Glomerular visceral epithelial cell (primary cell): ENCODE results near the gene CRADD.
A peak's percentile ranks its signal among the peaks of the same experiment; 100 is the strongest.

ENCODE experiments used
- DNase-seq: peaks from one replicate; pipeline ENCODE4 v3.0.0-alpha.2; 2016; ENCODE audit errors: extremely low spot score

CRADD gene

DNA sequence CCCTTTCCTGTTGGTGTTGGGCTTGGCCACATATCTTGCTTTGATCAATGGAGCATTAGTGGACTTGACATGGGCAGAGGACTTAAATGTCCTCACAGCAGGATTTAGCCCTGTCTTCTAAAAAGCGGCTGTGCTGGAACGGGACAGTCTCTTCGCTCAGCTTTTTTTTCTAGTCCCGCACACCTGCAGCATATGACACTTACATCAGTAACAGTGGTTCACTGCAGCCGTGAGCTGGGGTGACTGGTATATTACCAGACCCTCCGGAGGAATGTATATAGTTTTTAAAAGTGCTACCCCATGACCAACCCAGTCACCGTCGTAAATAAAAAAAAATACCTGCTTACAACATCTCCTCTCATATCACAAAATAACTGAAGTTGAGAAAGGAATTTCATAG lies 164.5 kb downstream of the CRADD start:
- no peak for DNase-seq

DNA sequence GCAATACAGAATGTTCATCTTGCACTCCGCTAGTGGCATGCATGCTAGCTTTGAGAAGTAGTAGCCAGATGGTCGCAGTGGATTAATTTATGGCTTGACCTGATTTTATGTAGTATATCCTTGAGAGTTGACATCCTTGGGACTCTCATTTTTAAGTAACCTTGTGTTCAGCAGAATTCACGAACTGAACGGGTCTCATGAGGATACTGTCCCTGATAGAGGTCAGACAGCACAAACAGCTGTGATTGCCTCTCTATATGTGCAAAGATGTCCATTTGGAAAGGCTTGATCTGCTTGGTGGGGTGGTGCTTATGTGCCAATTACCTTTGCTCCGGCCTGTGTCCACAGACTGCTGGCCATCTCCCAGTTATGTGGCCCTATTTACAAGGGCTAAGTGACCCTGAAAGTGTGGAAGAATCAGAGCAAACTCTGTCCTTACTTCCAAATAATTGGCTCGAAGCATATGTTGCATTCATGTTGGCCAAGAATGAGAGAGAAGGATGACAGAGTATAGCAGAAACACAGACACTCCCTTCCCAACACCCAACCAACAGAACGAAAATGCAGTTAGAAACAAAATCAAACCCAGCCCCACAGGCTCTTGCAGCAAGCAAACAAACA lies 167.1 kb downstream of the CRADD start:
- DNase-seq = no peak

DNA sequence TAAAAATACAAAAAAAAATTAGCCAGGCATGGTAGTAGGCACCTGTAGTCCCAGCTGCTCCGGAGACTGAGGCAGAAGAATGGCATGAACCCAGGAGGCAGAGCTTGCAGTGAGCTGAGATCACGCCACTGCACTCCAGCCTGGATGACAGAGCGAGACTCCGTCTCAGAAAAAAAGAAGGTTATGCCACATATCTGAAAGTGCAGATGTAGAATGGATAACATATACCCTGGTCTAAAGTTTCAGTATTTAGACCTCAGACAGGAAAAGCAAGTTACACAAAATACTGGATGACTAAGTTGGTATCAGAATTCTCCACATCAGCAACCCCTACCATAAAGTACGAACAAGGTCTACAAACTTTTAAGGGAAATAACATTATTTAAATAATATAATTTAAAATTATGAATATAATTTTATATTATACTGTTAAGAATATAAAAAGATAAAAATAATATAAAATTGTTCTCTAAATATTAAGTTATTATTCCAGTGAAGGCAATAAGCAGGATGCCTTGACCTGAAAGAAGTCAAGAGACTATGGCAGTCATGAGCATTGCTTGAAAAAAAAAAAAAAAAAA lies 169.9 kb downstream of the CRADD start:
- DNase-seq = no peak

DNA sequence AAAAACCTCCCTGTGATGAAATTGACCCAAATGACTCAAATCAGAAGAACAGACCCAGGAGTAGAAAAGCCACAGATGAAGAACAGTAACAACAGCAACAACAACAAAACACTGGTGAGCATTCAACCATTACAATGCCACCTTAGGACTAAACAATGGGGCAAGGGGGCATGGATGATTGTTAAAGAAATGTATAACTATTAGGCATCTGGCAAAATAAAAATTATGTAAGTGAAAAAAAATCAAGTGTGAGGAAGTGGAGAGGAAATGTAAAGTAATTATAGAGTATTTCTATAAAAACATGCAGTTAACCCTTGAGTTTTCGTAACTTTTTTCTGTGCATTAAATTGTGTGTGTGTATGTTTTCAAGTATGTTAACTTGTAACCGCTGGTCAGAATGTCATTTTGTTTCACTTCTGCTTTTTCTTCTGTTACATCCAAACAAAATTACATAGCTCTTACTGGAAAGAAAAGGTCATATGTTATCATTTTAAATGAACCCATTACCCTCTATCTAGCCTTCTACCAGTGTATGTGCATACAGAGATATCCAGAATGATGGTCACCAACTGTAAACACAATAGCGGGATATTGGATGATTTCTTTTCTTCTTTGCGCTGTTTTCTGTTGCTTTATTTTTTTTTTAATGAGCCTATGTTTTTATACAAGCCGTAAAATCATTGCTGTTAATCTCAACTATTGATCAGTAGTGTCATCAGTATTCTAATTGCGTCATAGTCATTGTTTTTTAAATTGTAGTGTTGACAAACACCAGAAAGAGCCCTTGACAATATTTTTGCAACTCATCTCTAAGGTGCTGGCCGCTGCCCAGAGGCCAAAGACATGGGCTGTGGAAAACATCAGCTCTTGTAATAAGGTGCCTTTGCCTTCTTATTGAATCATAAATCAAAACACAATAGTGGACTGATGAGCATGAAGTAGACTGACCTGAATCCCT lies 170.6 kb downstream of the CRADD start:
- no peak for DNase-seq

DNA sequence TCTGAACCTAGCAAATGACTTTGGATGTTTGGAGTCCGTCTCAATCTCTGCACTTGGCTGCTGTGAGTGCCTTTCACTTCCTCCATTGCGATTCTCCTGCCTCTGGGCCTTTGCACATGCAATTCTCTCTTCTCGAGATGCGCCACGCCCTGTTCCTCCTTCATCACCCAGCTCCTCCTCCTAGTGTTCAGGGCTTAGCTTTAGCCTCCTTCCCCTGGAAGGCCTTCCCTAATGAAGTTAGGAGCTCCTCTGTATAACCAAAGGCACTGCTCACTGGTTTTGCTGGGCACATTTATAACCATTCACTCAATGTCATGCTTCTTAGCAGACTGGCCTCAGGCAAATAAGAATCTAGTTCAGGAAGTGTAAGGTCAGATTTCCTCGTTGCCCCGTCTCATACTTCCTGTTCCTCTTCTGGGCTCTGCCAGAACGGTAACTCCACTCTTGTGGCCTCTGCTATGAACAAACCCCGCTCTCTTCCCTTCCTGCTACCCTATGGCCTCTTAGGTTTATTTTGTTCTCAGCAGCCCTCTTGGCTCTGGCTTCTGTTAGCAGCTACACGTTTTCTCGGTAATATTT lies 171.4 kb downstream of the CRADD start:
- DNase-seq = no peak

DNA sequence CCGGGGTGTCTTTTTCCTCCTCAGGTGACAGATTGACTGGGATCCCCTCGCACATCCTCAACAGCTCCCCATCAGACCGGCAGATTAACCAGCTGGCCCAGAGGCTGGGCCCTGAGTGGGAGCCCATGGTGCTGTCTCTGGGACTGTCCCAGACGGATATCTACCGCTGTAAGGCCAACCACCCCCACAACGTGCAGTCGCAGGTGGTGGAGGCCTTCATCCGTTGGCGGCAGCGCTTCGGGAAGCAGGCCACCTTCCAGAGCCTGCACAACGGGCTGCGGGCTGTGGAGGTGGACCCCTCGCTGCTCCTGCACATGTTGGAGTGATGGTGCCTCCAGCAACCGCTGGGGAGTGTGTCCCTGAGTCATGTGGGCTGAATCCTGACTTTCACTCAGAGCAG lies 172.8 kb downstream of the CRADD start:
- no peak for DNase-seq

DNA sequence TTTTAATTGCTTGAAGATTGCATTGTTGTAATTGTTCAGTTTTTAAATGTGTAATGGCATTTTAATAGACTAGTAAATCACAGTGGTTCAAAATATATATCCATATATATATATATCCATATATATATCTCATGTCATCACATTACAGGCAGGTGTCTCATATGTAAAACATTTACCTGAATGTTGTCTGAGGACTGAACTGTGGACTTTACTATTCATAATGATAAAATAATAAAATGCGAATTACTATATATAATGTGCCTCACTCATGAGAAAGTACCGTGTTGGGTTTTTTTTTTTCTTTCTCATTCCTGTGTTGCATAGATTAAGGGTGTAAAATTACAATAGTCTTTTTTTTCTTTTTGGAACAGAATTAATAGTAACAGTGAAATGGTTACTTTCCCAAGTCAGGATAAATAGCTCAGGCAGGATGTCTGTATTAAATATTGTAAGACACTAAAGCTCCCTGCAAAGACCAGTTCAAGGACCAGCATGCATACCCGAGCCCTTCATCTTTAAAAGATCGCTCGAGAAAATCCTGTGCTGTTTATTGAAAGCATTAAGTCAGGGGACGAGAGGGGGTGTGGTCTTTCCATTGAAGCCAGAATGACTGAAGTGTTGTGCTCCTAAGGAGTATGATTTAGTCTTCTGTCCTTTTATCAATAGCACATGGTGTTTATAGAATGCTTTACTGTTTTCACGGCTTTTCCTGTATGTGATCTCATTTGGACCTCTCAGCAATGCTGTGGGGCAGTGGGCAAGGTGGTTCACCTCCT lies 173.5 kb downstream of the CRADD start:
- DNase-seq = no peak

DNA sequence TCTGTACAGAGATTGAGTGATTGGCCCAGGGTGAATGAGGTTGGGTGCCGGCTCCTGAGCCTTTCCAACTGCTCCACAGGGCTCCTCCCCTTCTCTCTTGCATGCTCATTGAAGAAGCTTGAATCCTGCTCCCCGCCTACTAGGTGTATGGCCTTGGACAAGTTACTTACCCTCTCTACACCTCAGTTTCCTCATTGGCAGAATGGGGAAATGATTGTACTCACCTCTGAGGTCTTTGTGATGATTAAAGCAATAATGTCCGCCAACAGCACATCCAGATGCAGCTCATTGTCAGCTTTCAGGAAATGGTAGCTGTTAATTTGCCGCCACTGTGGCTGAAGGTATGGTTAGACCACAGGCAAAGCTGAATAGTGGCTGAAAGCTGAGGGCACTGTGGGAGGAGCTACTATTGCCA lies 174.1 kb downstream of the CRADD start:
- DNase-seq = no peak

DNA sequence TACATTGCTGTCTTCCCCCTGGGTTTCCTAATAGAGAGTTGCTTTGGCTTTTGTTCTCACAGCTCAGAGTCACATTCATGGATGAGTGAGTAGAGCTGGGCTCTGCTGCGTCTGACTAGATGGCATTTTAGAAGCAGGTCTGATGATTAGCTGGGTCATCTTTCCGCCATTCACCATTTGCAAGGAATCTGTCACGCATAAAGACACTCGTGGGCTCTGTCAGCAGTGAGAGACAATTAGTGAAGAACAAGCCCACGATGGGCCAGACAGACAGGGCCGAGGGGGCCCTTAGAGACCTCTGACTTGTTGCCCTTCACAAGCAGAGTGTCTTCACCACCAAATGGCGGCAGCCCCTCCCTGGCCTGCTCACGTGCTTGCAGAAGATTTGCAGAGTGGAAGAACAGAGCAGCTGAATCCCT lies 175.0 kb downstream of the CRADD start:
- peak; percentile 2 for DNase-seq

DNA sequence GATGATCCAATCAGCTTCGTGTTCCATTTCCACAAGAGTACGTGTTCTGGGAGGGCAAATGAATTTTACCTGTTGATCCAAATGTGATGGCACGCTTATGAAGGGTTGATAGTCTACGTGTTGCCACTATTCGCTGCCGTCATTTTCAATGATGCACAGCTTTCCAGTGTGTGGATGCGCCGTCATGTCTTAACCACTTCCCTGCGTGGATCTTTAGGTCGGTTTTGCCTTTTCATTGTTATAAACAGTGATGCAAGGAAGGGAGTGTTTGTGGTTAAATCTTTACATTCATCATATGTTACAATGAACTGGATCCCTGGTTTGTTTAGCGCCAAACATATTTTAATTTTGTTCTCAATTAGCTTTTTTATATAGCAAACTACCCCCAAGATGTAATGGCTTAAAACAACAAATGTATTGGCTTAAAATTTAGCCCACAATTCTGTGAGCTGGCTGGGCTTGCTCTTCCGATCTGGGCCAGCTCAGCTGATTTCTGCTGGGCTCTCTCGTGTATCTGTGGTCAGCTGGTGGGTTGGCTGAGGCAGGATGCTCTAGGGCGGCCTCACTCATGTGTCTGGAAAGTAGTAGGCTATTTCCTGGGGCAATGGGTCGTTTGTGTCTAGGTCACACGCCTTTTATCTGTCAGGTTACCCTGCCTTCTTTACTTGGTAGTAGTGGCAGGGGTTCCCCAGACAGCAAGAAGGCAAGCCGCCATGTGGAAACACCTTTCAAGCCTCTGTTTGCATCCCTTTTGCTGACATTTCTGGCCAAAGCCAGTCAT lies 176.7 kb downstream of the CRADD start:
- no peak for DNase-seq

DNA sequence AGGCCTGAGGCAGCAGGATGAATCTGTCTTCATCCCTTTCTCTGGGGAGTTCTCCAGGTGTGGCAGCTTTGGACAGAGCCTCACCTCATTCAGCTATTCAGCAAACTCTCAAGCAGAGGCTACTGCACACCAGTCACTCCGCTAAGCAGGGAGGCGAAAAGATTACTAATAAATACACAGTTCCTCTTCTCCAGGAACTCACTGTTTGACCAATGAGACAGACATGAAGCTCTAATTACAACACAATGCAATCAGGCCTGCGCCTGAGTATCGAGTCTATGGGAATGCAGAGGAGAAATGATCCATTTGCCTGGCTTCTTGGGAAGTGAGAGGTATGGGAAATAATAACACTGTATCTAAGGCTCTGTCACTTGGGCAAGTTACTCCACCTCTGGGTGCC lies 178.1 kb downstream of the CRADD start:
- DNase-seq = no peak

DNA sequence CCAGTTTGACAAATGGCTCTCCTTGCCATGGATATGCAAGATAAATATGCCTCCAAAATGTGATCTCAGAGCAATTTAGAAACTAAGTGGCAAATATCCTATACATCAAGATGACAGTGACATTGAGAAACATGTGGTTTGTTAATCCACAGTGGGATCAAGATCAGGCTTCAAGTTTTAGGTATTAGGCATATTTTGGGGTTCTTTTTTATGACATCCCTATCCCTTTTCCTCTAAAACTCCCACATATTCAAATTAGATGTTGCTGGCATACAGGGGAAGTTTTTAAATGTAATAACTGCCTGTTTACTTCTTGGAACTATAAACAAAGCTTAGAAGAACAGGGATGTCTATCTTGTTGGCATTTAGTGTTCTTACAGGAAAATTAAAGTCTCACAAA lies 179.4 kb downstream of the CRADD start:
- DNase-seq = no peak

DNA sequence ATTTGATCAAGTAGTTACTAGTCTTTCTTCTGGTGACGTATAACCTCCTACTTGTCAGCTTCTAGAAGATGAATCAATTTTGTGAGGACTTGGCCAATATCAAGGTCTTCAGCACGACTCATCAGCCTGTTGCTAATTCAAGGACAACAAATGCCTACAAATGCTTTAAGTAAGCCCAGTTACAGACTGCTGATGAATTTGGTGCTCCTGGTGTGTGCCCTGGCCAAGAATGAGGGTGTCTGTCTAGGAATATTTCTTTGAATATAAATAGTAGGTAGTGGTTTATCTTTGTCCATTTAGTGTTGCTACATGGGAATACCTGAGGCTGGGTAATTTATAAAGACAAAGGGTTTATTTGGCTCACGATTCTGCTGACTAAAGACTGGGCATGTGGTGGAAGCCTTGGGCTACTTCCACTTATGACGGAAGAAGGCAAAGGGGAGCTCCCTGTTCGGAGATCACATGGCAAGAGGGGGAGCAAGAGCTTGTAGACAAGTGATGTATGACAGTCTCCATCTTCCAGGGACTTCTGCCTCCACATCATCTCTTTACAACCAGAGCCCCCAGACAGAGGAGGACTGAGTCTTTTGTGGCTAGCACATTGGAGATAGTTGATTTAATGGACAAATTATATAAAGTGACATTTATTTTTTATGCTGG lies 180.2 kb downstream of the CRADD start:
- DNase-seq = no peak

DNA sequence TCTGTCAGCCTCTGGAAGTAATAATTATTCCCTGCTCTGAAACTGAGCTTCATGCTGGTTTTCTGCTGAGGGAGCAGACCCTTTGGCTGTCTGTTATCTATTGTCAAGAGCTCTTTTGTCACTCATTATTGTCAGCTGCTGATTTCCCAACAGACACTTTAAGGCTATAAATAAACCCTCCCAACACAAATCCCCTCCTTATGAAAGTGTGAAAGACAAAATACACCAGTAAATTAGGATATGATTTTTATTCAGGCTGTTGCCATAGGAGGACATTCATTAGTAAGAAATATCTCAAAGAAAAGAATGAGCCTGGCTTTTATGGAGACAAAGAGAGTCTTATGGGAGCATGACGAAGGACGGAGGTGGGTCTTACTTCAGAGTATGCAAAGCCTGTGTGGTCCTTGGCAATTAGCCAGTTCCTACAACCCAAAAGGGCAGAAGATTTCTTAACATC lies 180.8 kb downstream of the CRADD start:
- DNase-seq = no peak

DNA sequence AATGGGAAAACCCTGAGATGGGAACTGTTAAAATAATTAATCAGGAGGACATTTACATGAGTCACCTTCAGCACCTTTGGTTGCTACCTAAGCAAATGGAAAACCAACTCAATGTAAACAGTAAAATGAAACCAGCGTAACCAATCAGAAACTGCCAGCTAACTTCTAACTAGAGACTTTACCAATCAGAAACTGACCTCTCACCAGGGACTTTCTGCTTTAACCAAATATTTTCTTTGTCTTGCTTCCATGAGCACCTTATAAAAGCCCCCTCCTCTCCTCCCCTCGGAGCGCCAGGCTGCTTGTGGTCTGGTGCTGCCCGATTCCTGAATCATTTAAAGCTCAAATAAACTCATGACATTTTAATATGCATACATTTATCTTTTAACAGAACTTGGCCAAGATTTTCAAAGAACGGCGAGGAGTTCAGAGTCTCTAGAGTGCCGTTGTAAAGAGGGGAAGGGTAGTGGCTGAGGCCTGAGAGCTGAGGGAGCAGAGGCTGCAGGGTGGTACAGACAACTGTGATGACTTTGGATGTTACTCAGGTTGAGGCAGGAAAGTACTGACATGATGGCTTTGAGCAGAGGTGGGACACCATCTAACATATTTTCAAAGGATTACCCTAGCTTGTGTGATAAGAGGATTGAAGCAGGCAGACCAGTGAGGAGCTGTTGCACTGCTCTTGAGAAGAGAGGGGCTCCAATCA lies 183.6 kb downstream of the CRADD start:
- DNase-seq = no peak

DNA sequence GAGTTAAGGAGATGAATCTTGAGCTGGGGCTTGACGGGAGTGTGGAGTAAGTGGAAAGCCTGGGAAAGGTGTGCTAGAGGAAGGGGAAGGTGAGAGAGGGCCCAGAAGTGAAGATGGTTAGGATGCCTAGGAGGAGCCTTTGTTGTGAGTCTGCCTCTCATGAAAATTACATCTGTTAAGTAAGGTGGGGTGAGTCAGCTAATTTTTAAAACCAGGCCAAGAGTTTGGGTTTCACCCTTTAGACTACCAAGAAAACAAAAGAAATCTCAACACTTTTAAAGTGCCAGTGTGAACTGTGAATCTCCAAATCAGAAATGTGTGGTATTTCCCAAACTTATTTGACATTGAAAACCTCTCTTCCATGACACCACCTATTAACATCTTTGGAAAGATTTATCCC lies 185.2 kb downstream of the CRADD start:
- DNase-seq = no peak

DNA sequence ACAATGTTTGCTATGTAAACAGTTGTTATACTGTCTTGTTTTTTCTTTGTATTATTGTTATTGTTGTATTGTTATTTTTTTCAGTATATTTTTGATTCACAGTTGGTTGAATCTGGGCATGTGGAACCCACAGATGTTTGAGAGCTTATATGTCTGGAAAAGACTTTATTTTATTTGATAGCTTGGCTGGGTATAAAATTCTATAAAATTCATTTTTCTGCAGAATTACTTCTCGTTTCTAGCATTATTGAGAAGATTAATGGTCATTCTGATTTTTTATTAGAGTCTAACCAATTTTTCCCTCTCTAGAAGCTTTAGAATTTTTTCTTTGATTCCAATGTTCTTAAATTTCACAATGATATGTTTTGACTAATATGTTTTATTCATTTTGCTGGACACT lies 188.6 kb downstream of the CRADD start:
- DNase-seq = no peak

DNA sequence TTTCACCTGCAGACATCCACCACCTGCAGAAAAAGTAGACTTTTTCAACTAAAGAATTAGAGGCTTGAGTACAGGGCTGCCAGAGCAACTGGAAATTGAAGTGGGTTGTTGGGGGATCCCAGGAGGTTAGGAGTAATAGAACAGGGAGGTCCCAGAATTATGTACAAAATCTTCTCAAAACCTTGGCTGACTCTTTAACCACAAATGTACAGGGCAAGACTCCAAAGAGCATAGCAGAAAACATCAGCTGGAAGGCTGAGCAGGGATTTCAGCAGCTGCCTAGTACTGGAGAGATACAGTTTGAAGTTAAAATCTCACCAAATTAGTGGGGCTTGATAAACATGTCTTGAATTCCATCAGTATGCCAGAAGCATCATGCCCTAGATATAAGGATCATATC lies 191.6 kb downstream of the CRADD start:
- DNase-seq = no peak

DNA sequence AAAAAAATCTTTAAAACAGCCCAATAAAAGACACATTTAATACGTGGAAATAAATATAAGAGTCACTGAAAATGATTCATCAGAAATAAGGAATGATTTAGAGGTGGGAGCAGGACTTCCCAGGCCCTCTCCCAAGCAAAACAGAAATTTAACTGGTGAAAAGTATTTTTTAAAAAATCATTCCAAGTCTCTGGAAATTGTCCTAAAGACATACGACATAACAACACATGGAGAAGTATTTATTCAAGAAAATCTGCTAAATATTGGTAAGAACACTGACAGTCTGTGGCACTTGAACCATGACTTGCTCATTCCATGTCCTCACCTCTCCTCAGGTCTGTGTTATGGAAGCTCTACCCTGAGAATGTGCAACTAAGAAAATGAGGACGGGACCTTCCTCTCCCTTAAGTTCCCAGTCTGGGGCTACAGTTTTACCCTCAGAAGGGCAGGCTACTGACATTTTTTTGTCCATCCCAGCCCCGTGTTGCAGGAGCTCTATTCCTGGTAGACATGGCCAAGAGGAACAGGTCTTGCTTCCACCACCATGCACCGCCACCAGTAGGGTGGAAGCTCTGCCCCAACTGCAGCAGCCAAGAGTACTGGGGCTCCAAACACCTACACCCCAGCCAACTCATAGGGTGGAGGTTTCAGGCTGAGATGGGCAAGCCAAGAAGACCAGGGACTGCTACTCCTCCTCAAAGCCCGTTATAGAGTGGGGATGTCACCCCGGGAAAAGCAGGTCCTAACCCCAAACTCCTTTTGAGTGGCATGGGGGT lies 193.0 kb downstream of the CRADD start:
- DNase-seq = no peak
